Embryonic facial prominence (tissue), 1 donor: ENCODE data around the gene MAGEC3.

Experiments used
- DNase-seq: peaks from one replicate; pipeline ENCODE4 v3.0.0-alpha.2; 2016; ENCODE audit errors: extremely low spot score

Gene MAGEC3

GRCh38 chrX:141945426-141945825 lies 107.3 kb downstream of the MAGEC3 start:
- no peak for DNase-seq

GRCh38 chrX:141947350-141947749 lies 109.2 kb downstream of the MAGEC3 start:
- DNase-seq, result no peak
